Subcutaneous adipose tissue (tissue), 4 donors: Measurements from ENCODE around the gene ABHD17A. TPM values are rescaled to one million over a fixed set of nuclear protein-coding genes. Genes with fewer than 3 reads are reported as not detected.

Source experiments
- total RNA-seq, 4 donors: library from RNA; depleted of rRNA; stranded (reverse); fragments of >200 nt; gene quantifications; one replicate each; pipeline ENCODE4 v1.1.0, GENCODE V29; 2016
- TF ChIP-seq, protein P1 (sequence below): fragments of 450-650 bp; IDR thresholded peaks from one replicate; pipeline ENCODE4 v1.5.1; 2016; ENCODE audit warnings: low read depth, mild to moderate bottlenecking, control low read depth, antibody characterized with exemption, moderate library complexity

ABHD17A gene
- total RNA-seq, 4 donors from 2014 or later = 43.7 to 88.9 (median 56.8) TPM

DNA sequence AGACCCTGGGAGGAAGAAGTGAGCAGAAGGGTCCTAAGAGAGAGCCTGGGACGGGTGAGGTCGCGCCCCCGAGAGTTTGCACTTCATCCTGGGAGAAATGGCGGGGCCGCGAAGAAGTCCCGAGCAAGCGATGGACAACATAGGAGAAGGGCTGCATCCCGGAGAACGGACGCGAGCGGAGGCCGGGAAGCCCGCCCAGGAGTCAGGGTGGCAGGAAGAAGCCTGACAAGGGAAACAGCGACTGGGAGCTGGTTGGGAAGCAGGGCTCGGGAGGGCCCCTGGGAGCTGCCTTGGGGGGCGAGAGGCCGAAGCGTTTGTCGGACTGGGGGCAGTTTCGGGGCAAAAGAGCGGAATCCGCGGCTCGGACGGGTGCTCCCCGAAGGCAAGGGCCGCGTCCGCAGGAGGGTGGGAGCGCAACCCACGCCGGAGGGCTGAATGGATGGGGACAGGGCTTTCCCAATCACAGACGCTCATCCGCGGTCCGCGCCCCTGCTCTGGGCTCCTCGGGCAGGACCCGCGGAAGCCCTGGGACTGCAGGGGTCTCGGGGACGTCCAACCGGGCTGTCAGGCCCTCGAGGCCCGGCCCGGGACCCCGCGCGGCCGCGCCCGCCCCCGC, 469 bp downstream of the ABHD17A start:
- TF ChIP-seq, protein P1, sequence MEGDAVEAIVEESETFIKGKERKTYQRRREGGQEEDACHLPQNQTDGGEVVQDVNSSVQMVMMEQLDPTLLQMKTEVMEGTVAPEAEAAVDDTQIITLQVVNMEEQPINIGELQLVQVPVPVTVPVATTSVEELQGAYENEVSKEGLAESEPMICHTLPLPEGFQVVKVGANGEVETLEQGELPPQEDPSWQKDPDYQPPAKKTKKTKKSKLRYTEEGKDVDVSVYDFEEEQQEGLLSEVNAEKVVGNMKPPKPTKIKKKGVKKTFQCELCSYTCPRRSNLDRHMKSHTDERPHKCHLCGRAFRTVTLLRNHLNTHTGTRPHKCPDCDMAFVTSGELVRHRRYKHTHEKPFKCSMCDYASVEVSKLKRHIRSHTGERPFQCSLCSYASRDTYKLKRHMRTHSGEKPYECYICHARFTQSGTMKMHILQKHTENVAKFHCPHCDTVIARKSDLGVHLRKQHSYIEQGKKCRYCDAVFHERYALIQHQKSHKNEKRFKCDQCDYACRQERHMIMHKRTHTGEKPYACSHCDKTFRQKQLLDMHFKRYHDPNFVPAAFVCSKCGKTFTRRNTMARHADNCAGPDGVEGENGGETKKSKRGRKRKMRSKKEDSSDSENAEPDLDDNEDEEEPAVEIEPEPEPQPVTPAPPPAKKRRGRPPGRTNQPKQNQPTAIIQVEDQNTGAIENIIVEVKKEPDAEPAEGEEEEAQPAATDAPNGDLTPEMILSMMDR = no peak

DNA sequence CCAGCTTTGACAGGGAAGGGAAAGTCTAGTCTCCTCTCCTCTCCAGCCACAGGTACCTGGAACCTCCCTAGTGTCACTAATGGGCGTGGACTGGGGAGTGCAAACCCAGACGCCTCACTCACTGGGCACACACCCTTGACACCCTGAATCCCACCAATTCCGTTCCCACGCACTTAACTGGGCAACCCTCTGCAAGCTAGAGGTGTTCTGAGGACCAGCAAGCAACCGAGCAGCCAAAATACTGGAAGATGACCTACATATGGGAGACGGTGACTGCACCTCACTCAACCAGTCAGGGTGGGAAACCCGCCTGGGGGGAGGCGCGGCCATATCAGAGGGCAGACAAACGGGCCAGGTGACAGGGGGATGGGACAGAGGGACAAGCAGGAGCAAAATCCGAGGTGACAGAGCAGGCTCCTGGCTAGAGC, 991 bp downstream of the ABHD17A start:
- TF ChIP-seq, protein P1 = no peak

DNA sequence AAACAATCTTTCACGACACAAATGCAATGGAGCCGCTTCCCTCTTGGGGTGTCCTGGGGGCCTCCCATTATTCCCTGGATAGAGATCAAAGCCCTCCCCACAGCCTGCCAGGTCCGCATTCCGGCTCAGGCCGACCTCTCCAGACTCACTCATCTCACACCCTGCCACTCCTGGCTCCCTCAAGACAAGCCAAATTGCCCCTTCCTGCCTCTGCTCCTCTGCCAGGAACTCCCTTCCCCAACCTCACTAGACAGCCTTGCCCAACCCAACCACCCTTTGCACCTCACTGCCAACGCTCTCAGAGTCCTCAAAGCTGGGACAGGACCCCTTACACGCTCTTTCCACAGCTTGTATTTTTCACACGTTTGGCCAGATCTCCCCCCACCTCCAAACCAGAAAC, 1.5 kb downstream of the ABHD17A start:
- TF ChIP-seq, protein P1 = no peak

DNA sequence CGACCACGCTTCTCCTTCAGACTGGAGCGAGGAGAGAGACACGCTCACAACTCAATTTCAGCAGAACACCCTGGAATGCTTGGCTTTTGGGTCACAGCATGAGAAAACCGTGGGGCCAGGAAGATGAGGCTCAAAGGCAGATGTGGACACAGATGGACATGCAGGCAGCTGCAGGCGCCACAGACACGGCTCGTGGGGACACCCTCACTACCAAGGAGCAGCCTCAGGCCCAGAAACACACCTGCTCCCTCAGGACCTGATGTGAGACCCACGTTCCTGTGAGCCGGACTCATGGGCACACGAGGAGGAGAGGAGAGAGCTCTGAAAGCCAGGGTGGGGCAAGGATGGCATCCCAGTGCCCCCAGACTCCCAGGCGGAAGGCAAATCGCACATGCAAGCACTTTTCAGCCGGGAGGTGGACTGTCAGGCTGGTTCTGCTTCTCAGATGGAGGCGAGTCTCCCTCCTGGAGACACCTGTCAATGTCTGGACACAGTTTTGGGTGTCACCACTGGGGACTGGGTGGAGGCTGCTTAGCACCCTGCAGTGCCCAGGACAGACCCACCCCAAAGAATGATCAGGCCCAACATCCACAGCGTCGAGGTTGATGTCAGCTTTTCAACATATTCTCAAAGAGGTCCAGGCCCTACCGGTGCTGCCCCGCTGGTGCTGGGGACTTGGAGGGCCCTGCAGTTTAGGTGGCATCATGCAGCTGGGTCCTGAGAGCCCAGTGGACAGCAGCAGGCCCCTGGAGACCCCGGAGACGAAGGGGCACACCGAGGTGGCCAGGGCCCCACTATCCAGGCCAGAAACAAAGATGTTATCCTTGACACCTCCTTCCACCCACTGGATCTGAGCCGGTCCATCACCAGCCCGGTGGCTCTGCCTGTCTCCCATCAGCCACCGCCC, 2.3 kb downstream of the ABHD17A start:
- TF ChIP-seq, protein P1 = no peak

DNA sequence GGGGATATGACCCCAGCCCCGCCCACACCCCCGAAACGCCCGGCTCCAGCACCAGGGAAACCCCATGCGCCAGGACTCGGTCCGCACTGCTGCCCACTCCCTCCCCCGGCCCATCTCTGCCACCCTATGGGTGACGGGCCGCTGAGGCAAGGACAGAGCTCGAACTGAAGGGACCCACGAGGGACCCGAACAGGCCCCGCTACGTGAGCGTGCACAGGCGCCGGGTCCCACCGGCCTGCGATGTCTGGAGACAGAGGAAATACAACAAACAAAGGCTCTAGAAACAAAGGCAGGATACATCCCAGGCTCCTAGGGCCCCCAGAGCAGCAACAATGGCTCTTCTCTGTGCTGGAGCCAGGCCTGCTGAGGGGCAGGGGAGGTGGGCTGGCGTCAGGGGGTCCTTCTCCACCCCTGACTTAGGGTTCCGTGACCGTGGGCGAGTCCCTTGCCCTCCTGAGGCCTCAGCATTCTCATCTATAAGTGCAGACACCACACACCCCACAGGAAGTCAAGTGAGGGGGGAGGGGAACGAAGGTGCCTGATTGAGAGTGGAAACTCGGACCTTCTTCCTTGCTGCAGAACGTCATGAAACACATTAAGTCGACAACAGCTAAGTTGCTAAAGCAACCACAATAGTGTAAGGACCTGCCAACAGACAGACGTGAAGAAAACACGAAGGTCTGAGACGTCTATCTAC, 3.1 kb downstream of the ABHD17A start:
- TF ChIP-seq, protein P1 = no peak

DNA sequence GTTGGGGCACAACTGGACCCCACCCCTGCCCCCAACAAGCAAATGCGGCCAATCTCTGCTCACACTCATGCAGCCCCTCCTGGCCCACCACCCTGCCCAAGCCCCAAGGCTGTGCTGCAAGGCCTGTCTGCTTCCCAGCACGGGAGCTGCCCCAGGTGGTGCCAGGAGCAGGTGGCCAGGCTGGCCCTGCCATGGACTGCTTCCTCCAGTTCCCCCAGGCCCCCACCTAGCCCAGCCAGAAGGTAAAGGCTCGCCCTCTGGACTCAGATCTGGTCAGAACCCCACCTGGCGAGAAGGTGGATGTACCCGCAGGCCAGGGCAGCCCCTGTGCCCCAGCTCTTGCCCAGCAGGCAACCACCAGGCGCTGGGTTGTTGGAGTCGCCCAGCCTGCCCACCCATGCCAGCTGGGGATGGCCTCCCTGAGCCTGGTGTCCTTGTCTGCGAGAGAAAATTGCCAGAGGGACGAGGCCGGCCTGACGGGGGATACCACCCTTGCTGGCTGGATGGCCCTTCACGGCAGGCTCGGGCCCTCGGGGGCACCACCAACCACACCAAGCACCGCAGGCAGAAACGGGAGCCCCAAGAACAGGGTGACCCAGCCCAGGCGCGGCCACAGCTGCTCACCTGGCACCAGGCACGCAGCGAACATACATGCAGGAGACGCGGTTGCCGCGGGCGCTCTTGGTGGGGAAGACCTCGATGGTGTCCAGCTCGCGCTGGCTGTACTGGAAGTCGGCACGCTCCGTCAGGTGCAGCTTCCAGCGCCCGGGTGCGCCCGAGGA, 4.5 kb downstream of the ABHD17A start:
- TF ChIP-seq, protein P1 = no peak
